A204.1 (cell line): ENCODE results near the gene ELFN1.
"Not testable (repeated sequence)": the region's sequence is repeated elsewhere in the genome, so short reads cannot be mapped to it uniquely, and the experiment has no call there.

ENCODE experiments used
- FAIRE-seq: peaks from 2 replicates; lab custom pipeline; 2012; peaks lifted over from hg19 to GRCh38; lab: Jason Lieb, UNC

The ELFN1 gene

DNA sequence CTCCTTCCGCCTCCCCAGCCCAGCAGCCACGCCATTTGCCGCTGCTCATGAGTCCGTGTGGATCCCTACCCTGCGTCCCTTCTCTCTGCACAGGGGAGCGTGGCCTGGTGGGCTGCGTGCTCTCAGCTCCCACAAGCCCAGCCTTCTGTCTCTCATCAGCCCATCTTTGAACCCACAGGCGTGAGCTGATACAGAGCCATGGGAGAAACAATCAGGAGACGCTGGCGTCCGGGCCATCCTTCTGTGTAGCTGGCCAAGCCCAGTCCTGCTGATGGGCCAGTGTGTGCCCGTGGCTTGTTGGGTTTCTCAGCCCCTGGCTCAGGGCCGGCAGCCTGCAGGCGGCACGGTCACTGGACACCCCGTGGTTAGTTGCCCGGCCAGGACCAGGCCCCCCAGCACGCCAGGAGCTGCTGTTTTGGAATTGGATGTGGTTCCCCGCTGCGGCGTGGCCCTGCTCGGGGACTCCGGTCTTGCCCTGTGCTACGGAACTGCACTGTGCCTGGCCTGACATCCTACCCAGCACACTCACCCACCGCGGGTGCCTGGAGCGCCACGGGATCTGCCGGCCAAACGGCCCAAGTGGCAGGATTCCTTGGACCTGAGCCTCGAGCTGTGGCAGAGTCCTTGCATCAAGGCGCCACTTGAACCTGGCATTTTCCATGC lies 88.9 kb downstream of the ELFN1 start:
- no peak for FAIRE-seq

DNA sequence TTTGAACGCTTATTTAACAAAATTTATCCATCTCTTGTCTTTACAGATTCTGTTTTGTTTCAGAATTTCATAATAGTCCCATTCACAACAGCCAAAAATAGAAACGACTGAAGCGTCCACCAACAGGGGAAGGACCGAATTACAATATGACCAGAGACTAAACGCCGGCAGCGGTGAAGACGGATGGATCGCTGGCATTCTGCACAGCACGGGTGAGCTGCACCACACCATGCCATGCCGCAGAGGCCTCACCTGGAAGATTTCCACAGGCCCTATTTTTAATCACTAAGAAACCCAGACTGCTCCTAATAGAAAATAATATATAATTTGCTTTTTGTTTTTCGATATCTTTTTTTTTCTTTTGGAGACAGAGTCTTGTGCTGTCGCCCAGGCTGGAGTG lies 91.0 kb downstream of the ELFN1 start:
- FAIRE-seq = no peak

DNA sequence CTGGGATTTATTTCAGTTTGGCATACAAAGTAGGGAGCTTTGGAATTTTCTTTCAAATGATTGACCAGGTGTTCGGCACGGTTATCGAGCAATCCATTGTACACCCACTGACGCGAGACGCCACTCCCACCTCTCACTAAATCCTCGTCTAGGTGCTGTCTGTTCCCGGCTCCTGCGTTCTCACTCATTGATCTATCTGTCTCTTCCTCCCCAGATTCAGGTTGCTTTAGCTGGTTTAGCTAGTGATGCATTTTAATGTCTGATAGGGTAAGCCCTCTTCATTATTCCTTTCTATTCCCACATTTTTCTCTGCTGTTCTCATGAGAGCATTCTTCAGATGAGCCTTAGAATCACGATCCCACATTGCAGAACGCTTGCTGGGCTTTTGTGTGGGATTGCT lies 91.7 kb downstream of the ELFN1 start:
- FAIRE-seq = no peak

DNA sequence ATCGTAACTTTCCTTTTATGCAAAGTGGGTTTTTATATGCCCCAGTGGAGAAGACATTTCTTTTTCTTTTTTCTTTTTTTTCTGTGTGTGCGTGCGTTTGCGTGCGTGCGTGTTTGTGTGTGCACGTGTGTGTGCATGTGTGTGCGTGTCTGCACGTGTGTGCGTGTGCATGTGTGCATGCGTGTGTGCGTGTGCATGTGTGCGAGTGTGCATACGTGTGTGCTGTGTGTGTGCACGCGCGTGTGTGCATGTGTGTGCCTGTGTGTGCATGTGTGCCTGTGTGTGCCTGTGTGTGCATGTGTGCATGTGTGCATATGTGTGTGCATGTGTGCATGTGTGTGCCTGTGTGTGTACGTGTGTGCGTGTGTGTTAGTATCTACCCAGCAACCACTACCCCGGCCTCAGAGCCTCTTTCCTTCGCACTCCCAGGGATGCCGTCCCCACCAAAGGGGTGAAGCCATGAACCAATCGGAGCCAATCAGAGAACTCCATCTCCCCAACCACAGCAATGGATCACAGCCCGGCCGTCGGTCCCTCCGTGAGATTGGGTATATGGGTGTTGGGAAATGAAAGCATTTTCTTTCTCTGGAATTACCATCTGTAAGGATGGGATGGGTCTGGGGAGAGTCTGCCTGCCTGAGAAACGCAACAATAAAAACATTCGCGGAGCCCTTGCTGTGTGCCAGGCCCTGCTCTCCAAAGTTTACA lies 92.3 kb downstream of the ELFN1 start:
- no peak for FAIRE-seq

DNA sequence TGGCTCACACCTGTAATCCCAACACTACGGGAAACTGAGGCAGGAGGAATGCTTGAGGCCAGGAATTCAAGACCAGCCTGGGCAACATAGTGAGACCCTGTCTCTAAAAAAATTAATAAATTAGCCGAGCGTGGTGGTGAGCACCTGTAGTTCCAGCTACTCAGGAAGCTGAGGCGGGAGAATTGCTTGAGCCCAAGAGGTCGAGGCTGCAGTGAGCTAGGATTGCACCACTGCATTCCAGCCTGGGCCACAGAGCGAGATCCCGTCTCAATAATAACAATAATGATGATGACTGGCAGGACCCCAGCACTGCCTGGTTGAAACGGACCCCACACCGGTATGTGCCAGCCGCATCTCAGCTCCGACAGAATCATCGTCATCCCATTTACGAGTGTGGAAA lies 93.0 kb downstream of the ELFN1 start:
- FAIRE-seq = no peak

DNA sequence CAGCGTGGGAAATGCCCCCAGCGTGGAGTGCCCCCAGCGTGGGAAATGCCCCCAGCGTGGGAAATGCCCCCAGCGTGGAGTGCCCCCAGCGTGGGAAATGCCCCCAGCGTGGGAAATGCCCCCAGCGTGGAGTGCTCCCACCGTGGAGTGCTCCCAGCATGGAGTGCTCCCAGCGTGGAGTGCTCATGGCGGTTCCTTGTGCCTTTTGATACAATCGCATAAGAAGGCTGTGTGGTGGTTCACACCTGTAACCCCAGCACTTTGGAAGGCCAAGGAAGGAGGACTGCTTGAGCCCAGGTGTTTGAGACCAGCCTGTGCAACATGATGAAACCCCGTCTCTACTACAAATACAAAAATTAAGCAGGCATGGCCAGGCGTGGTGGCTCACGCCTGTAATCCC lies 93.8 kb downstream of the ELFN1 start:
- FAIRE-seq = not testable (repeated sequence)

DNA sequence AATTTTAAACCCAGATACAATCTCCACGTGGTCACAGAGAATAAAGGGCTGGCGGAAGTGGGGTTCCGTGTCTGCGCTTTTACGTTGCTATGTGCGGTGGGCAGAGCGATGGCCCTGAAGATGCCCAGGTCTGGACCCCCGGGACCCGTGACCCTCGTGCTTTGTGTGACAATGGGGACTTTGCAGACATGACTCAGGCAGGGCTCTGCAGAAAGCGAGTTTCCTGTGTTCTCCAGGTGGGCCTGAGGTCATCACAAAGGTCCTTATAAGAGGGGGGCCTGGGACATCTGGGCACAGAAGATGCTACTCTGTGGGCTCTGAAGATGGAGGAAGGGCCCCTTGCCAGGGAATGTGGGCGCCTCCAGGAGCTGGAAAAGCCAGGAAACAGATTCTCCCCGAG lies 95.3 kb downstream of the ELFN1 start:
- FAIRE-seq = no peak

DNA sequence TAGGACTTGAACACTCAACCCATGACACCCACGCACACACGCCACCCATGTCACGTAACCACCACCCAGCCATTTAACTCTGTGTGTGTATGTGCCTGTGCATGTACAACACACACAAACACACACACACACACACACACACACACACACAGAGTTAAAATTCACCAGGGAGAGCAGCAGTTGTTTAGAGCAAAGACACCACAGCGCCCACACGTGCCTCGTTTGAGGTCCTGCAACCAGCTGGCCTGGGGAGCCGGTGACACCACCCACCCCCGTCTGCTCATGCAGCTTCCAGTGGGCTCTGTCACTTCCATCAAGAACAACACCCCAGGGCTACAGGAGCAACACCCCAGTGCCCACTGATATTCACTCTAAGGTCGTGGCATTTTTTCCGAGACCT lies 97.4 kb downstream of the ELFN1 start:
- no peak for FAIRE-seq

DNA sequence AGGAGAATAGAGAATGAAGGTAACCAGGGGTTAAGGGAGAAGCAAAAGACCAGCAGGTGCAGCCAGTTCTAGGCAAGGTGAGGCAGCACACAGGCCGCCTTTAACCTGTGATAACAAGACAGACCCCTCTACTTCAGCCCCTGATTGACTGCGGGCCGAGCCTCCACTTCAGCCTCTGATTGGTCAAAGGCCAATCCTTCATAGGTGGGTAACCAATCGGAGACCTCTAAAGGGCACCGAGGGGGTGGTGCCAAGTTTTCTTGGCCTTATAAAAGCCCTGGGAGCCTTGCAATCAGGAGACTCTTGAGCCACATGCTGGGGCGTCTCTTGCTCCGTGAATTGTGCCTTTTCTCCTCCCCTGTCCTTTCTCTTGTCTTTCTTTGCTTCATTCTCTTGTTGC lies 98.8 kb downstream of the ELFN1 start:
- no peak for FAIRE-seq

DNA sequence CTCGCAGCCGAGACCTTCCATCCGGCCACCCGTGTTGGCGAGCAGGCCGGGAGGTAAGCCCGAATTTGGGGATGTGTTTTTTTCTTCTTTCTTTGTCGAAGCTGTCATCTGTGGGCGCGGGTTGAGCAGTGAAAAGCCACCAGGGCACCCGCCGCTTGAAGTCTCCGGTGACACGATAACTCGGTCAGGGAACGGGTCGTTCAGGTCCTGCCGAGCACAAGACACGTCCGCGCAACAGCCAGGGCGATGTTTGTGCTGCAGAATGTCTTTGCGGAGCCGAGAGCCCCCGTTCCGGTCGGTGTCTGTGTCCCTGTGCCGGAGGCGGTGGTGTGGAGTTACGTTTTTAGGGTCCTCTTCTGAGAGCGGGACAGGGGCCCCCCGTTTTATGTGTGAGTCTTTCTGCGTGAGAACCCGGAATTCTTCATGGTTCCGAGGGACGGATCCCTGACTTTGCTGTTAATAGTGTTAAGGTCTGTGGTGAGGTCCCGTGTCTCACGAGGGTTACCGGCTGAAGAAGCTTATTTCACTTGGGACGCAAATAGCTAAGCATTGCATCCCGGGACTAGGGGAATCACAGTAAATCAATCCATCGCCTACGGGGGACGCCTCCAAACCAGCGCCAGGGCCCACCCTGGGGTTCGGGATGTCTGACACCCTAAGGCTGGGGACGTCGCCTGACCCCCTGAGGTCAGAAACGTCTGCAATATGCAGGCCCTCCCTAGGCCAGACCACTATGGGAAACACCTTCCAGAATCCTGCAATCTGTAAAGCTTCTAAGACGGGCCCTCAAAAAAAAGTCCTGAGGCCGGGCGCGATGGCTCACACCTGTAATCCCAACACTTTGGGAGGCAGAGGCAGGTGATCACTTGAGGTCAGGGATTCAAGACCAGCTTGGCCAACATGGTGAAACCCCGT lies 99.5 kb downstream of the ELFN1 start:
- FAIRE-seq = no peak

DNA sequence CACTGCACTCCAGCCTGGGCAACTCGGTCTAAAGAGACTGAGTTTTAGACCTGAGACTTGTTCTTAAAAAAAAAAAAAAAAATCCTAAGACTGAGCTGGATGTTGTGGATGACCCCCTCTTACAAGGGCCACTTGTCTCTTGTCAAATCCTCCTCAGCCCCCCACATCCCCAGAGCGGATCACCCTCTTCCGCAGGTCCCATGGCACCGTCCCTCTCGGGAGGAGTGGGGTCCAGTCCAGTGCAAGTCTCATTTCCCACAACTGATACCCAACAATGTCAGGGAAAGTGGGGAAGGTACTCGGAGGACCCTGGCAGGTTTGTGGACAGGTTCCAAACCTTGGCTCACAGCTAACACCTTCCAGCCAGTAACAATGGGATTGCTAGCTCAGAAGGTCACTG lies 100.3 kb downstream of the ELFN1 start:
- no peak for FAIRE-seq

DNA sequence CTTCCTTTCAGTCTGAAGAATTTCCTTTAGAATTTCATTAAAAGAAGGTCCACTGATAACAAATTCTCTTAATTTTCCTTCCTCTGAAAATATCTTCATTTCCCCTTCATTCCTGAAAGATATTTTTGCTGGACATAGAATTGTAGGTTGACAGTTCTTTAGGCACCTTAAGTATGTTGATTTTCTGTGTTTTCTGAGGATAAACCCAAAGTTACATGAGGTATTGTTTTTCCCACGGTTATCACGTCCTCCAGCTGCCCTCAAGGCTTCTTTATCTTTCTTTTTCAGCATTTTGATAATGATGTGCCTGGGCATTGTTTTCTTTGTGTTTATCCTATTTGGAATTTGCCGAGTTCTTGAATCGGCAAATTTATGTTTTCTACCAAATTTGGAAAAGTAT lies 105.3 kb downstream of the ELFN1 start:
- no peak for FAIRE-seq

DNA sequence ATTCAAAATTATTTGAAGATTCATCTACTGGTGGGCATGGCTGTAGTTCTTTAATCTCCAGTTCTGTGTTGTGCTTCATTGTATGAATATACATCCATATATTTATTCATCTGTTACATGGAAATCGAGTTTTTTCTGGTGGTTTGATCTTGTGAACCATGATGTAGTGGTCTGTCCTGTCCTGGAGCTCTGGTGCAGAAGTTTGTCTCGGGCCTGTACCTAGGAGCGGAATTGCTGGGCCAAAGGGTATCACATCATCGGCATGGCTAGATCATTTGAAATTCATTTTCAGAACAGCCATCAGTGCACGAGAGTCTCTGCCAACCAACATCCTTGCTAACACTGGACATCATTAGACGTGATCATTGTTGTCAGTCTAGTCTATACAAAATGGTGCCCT lies 107.0 kb downstream of the ELFN1 start:
- FAIRE-seq = no peak

DNA sequence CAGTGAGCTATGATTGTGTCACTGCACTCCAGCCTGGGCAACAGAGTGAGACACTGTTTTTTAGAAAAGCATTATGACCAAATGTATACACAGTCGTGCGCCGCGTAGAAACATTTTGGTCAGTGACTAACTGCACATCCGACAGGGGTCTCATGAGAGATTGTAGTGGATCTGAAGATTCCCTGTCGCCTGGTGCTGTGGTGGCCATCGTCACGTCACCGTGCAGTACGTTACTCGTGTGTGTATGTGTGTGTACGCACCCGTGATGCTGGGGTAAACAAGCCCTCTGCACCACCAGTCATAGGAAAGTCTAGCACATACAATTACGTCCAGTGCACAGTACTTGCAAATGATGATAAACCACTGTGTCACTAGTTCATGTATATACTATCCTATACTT lies 109.4 kb downstream of the ELFN1 start:
- no peak for FAIRE-seq

DNA sequence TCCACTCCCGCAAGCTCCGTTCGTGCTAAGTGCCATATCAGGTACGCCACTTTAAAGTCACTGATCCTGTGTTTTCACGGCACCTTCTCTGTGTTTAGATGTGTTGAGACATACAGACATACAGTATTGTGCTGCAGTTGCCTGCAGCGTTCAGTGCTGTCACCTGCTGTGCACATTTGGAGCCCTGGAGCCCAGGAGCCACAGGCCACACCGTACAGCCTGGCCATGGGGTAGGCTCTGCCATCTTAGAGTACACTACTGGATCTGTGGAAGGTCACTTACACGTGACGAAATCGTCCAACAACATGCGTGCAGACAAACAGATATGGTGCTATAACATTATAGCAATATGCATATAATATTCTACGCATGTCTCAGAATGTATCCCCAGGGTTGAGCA lies 111.3 kb downstream of the ELFN1 start:
- FAIRE-seq = no peak

DNA sequence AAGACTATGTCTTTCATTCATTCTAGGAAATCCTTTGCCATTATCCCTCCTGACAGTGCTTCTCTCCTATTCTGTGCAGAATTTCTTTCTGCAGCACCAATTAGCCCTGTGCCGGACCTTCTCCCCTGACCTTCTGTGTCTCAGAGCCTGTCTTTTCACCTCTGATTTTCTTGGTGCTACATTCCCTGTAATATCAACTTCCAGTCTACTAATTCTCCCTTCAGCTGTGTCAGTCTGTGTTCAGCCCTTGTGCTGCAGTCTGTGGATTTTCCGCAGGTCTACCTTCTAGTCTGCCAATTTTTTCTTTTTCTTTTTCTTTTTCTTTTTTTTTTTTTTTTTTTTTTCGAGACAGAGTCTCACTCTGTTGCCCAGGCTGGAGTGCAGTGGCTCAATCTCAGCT lies 115.8 kb downstream of the ELFN1 start:
- no peak for FAIRE-seq

DNA sequence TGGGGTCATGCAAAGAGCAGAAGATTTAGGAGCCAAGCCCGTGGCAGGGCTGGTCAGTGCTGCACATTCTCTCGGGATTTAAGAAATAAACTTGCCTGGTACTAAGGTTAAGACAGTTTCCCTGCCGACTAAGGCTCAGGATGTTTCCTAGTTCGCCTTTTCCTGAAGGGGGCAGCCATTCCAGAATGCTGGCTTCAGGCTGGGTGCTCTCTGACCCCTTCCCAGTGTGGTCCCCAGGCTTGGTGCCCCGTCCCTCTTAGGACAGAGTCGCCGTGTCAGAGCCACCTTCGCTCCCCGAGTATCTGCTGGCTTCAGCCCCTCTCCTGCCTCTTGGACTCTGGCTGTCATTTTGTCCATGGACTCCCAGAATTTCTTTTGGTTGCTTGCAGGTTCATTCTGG lies 117.2 kb downstream of the ELFN1 start:
- no peak for FAIRE-seq

DNA sequence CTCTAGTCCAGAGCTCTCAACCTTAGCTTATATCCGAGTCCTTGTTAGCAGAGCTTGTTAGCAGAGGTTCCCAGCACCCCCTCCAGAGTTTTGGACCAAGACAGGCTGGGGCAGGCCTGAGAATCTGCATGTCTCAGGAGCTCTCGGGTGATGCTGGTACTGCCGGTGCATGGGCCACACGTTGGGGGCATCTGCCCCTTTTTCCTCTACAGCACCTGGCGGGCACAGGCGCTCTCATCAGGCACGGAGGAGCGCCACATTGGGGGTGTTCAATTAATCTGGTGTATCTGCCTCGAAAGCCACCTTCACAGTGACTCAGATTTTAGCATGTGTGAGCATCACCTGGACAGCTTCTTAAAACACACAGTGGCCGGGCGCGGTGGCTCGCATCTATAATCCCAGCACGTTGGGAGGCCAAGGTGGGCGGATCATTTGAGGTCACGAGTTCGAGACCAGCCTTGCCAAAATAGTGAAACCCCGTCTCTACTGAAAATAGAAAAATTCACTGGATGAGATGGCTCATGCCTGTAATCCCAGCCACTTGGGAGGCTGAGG lies 117.7 kb downstream of the ELFN1 start:
- no peak for FAIRE-seq

DNA sequence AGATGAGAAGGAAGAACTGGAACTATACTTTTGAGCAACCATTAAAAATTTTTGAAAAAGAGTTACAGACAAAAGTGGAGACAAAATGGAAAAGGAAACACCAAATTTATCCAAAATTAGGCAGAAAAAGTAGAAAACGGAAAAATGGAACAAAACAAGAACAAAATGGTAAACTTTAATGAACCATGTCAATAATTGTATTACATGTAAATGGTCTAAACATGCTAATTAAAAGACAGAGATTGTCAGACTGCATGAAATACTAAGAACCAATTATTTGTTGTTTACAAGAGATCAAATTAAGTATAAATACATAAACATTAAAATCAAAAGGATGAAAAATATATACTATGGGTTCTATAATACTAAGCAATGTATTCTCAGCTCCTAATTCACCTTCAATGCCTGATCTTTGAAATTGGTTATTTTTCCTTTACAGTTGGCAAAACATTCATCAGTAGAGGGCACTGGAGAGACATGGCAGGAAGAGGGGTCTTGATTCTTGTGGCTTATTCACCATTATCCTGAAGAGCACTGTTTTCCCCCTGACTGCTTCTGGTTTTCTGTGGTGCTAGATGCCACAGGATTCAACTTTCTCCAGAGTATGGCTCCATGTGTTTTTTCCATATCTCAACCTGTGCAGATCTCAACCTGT lies 124.9 kb downstream of the ELFN1 start:
- FAIRE-seq = no peak
